ENCODE results near the gene CLEC17A.

CLEC17A gene

GRCh38 chr19:14654786-14655560, 72.1 kb downstream of the CLEC17A start:
- DNase-seq (ENCODE audit: low read depth): no peak

- DNase-seq (ENCODE audit: low read depth): no peak
Measured at GRCh38 chr19:14655726-14656125, 72.8 kb downstream of the CLEC17A start.

GRCh38 chr19:14659874-14660489, 77.1 kb downstream of the CLEC17A start:
- no peak for DNase-seq (ENCODE audit: low read depth)

- DNase-seq (ENCODE audit: low read depth): no peak
Measured at GRCh38 chr19:14661372-14661924, 78.6 kb downstream of the CLEC17A start.
